ENCODE measurements around the gene OR4D2. TPM values are rescaled to one million over a fixed set of nuclear protein-coding genes. Genes with fewer than 3 reads are reported as not detected.

OR4D2 gene
- total and polyA plus RNA-seq, 2 donors from 2014 or later: not detected

DNA sequence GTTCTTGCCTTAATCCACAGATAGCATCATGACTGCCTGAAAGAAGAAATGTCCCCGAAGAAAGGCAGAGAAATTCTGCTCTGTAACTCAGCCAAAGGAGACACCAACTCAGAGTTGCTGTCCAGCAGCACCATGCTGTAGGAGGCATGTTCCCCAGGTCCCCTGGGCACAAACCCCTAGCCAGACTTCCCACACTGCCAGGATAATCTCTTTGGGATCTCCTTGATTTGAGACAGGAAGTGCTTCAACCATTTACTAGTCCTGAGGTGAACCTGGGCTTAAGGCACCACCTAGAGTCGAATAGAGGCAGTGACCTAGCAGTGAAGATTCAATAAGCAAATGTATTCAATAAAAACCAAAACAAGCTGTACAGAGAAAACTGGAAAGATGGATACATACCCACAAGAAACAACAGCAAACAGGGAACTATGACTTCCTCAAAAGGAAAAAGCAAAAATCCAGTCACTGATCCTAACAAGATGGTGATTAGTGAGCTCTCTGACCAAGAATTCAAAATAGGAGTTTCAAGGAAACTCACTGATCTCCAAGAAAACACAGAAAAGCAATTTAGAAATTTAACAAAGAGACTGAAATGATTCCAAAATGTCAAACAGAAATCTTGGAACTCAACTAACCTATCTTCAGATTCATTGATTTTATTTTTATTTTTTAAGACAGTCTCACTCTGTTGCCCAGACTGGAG lies 5.7 kb downstream of the OR4D2 start:
- Histone ChIP-seq H3K9ac (ENCODE audit: low read length in 3 of 3) (no peak overlapping the region), H3K4me3 (ENCODE audit: low read length in 3 of 3) (no peak overlapping the region), H3K4me1 (ENCODE audit: control insufficient read depth in 2 of 3, insufficient read depth in 2 of 3, low read depth in 1 of 3, low read length in 3 of 3) (no peaks in the 10 kb centered on the region), H3K36me3 (ENCODE audit: control insufficient read depth in 2 of 3, insufficient read depth in 3 of 3, low read length in 3 of 3) (no peaks in the 10 kb centered on the region), H3K9me3 (ENCODE audit: control insufficient read depth in 2 of 3, insufficient read depth in 1 of 3, low read length in 3 of 3) (no peaks in the 10 kb centered on the region), H3K27ac (ENCODE audit: low read depth in 2 of 2, low read length in 2 of 2) (no peak overlapping the region), H3K27me3 (ENCODE audit: control insufficient read depth, insufficient read depth, low read length) (no peaks in the 10 kb centered on the region)
- peak in 1 of 5 donors; percentile 7 for DNase-seq
- TF ChIP-seq, protein P1, sequence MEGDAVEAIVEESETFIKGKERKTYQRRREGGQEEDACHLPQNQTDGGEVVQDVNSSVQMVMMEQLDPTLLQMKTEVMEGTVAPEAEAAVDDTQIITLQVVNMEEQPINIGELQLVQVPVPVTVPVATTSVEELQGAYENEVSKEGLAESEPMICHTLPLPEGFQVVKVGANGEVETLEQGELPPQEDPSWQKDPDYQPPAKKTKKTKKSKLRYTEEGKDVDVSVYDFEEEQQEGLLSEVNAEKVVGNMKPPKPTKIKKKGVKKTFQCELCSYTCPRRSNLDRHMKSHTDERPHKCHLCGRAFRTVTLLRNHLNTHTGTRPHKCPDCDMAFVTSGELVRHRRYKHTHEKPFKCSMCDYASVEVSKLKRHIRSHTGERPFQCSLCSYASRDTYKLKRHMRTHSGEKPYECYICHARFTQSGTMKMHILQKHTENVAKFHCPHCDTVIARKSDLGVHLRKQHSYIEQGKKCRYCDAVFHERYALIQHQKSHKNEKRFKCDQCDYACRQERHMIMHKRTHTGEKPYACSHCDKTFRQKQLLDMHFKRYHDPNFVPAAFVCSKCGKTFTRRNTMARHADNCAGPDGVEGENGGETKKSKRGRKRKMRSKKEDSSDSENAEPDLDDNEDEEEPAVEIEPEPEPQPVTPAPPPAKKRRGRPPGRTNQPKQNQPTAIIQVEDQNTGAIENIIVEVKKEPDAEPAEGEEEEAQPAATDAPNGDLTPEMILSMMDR (IDR thresholded peaks at IDR 0.05; ENCODE audit: borderline replicate concordance, extremely low read depth, insufficient read depth): no peak
- intact Hi-C loops (cut with DNase I): no loop called here
- FAIRE-seq: no peak

DNA sequence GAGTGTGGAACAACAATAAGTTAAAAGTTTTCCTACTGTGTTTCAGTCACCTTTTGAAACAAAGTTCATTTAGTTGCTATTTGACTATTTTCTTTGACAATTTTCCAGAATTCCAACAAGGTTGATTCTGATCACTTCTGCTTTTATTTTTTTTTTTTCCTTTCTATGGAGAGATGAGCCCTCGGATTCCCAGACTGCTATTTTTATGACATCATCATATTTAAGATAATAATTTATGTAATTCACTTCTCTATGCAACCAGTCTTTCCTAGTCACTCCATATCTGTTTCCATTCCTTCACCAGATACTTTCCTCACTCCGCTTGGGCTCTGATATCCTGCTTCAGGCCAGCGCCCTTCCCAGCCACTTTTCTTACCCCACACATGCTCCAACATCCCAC lies 8.1 kb downstream of the OR4D2 start:
- DNase-seq (no peak), FAIRE-seq (no peak)
- intact Hi-C loops (cut with DNase I): no loop called here
- TF ChIP-seq, protein P1 (IDR thresholded peaks at IDR 0.05; ENCODE audit: borderline replicate concordance, extremely low read depth, insufficient read depth): no peak
- Histone ChIP-seq H3K9me3 (ENCODE audit: control insufficient read depth in 2 of 3, insufficient read depth in 1 of 3, low read length in 3 of 3) (no peaks in the 10 kb centered on the region), H3K27ac (ENCODE audit: low read depth in 2 of 2, low read length in 2 of 2) (no peak overlapping the region), H3K9ac (ENCODE audit: low read length in 3 of 3) (no peak overlapping the region), H3K36me3 (ENCODE audit: control insufficient read depth in 2 of 3, insufficient read depth in 3 of 3, low read length in 3 of 3) (no peaks in the 10 kb centered on the region), H3K27me3 (ENCODE audit: control insufficient read depth, insufficient read depth, low read length) (no peaks in the 10 kb centered on the region), H3K4me1 (ENCODE audit: control insufficient read depth in 2 of 3, insufficient read depth in 2 of 3, low read depth in 1 of 3, low read length in 3 of 3) (no peaks in the 10 kb centered on the region), H3K4me3 (ENCODE audit: low read length in 3 of 3) (no peak overlapping the region)

DNA sequence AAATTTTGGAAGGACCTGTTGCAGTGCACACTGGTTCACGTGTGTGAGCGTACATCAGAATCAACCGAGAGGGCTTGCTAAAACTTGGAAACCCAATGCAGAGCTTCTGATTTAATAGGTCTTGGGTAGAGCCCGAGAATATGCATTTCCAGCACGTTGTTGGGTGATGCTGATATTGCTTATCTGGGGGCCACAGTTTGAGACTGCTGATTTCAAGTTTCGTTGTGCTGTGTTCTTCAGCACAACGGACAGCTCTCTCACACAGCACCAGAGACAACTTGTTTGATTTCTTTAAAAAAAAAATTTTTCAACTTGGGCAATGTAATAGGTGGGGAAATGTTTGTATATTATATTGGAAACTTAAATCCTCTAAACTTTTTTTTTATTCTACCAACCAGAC lies 9.4 kb downstream of the OR4D2 start:
- Histone ChIP-seq H3K36me3 (ENCODE audit: control insufficient read depth in 2 of 3, insufficient read depth in 3 of 3, low read length in 3 of 3) (no peaks in the 10 kb centered on the region), H3K9ac (ENCODE audit: low read length in 3 of 3) (no peak overlapping the region), H3K4me1 (ENCODE audit: control insufficient read depth in 2 of 3, insufficient read depth in 2 of 3, low read depth in 1 of 3, low read length in 3 of 3) (no peaks in the 10 kb centered on the region), H3K9me3 (ENCODE audit: control insufficient read depth in 2 of 3, insufficient read depth in 1 of 3, low read length in 3 of 3) (no peaks in the 10 kb centered on the region), H3K4me3 (ENCODE audit: low read length in 3 of 3) (no peak overlapping the region), H3K27ac (ENCODE audit: low read depth in 2 of 2, low read length in 2 of 2) (no peak overlapping the region), H3K27me3 (ENCODE audit: control insufficient read depth, insufficient read depth, low read length) (no peaks in the 10 kb centered on the region)
- FAIRE-seq (no peak), DNase-seq (peak in 2 of 5 donors; percentile 10 to 34)
- TF ChIP-seq, protein P1 (IDR thresholded peaks at IDR 0.05; ENCODE audit: borderline replicate concordance, extremely low read depth, insufficient read depth): no peak
- intact Hi-C loops (cut with DNase I): no loop called here

DNA sequence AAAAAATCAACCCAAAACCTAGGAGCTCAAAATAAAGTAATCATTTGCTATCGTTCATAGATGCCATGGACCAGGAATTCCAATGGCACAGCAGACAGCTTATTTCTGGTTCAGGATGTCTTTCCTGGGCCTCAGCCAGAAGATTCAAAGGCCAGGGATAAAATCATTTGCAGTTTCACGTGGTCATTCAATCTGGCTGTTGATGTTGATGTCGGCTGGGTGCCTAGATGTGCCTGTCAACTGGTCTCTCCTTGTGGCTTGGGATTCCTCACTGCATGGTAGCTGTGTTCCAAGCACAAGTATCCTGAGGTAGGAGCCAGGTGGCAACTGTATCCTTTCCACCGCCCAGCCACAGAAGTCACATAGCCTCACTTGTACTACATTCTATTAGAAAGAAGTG lies 15.0 kb downstream of the OR4D2 start:
- no peaks in the 10 kb centered on the region for H3K4me1 ChIP-seq (ENCODE audit: control insufficient read depth in 2 of 3, insufficient read depth in 2 of 3, low read depth in 1 of 3, low read length in 3 of 3)
- H3K4me3 ChIP-seq (ENCODE audit: low read length in 3 of 3): no peak overlapping the region
- no peaks in the 10 kb centered on the region for H3K27me3 ChIP-seq (ENCODE audit: control insufficient read depth, insufficient read depth, low read length)
- no peaks in the 10 kb centered on the region for H3K9me3 ChIP-seq (ENCODE audit: control insufficient read depth in 2 of 3, insufficient read depth in 1 of 3, low read length in 3 of 3)
- intact Hi-C loops (cut with DNase I): no loop called here
- TF ChIP-seq, protein P1 (IDR thresholded peaks at IDR 0.05; ENCODE audit: borderline replicate concordance, extremely low read depth, insufficient read depth): no peak
- H3K9ac ChIP-seq (ENCODE audit: low read length in 3 of 3): no peak overlapping the region
- H3K36me3 ChIP-seq (ENCODE audit: control insufficient read depth in 2 of 3, insufficient read depth in 3 of 3, low read length in 3 of 3): no peaks in the 10 kb centered on the region
- H3K27ac ChIP-seq (ENCODE audit: low read depth in 2 of 2, low read length in 2 of 2): no peak overlapping the region
- no peak for DNase-seq
- FAIRE-seq: no peak
